HG03342 (cell line): ENCODE results near the gene GNAT2.
A peak's percentile ranks its signal among the peaks of the same experiment; 100 is the strongest.

Experiments used
- ATAC-seq: cut with Tn5 transposase; IDR thresholded peaks from one replicate; pipeline ENCODE4 v1.9.1; 2021; ENCODE audit warnings: mild to moderate bottlenecking, moderate library complexity; ENCODE audit not compliant: unreplicated experiment

GNAT2 gene

DNA sequence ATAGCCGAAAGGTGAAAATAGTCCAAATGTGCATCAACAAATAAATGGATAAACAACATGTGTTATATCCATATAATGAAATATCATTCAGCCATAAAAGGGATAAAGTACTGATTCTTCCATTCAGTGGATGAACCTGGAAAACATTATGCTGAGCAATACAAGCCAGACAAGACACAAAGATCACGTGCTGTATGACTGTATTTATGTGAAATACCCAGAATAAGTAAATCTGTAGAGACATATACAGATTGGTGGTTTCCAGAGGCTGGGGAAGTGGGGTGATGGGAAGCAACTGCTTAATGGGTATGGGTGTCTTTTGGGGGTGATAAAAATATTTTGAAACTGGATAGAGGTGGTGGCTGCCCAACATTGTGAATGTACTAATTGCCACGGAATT, 23.2 kb upstream of the GNAT2 start:
- no peak for ATAC-seq

DNA sequence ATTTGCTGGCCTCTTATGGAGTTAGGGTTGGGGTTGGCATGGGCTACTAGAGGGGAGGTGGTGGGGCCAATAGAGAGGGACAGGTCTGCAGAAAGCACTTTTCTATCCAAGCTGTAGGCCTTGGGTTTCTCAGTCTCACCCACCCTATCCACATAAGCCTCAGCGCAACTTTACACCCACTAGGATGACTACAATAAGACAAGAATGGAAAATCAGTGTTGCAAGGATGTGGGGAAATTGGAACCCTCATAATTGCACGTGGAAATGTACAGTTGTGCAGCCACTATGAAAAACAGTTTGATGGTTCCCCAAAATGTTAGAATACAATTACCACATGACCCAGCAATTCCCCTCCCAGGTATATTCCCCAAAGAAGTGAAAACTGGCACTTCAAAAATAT, 22.4 kb upstream of the GNAT2 start:
- ATAC-seq, result no peak

GRCh38 chr1:109641078-109641740, 21.8 kb upstream of the GNAT2 start:
- no peak for ATAC-seq

DNA sequence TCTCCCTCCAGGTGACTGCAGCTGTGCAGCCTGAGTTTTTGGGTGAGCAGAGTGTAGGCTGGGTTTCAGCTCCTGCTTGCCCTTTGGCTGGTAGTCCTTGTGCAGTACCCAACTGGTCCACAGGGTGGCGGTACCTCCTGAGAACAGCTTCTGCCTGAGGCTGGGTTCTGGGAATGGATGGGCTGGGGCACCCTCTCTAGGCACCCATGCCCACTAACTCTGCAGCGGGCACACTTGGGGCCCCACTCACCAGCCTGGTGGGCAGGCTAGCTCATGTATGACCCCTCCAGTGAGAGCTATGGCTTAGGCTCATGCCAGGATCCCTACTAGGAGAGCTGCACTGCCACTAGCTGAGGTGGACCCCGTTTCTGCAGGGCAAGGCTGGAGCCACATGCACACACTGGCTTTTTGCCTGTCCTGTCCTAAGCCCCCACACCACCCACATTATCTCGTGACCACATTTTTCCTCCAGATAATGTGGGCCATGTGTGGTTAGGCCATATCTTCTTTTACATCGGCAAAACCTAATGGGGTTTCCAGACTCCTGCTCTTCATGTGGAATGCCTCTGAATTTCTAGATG, 21.0 kb upstream of the GNAT2 start:
- peak; percentile 43 for ATAC-seq

DNA sequence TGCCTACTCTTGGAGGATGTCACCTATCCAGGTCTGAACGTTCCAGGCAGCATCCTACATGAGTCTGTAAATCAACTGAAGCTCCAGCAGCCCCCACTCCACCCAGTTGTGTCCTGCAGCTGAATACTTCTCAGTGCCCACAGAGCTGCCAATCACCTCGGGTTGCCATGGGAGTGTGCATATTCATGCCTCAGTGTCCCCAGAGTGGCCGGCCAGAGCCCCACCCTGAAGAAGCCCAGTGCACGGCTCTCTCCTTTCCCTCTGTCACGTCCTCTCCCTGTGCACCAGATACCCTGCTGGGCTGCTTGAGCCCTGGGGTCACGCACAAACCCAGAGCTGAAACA, 20.4 kb upstream of the GNAT2 start:
- no peak for ATAC-seq

DNA sequence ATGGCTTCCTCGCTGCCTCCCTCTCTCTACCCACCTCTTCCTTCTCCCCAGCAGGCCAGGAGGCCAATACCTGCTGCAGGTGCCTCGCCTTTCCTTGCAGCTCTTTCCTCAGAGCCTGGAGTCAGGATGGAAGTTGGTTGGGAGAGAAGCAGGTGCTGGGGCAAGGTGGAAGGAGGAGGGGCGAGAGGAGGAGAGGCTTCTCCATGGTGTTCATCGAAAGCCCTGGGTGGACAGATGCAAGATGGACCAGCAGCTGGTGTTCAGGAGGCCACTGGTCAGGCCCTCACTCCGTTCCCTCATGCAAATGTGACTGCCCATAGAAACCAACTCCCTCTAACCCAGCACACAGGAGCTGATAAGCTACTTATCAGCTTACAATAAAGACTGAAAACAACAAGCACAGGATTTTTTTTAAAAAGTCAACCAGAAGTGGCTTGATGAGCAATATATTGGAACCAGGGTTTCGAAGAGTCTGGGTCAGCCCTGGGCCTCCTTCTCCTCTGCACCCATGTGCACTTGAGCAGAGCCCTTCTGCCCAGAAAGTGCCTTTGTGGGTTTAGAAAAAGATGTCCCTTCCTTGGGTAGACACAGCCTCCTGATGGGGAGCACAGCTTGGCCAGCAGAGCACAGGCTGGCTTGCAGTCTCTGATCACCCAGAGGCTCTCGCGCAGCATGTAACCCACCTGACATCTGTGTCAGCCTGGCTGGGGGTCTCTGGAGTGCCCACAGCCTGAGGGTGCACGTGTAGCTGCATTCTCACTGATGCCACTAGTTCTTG, 19.8 kb upstream of the GNAT2 start:
- no peak for ATAC-seq

DNA sequence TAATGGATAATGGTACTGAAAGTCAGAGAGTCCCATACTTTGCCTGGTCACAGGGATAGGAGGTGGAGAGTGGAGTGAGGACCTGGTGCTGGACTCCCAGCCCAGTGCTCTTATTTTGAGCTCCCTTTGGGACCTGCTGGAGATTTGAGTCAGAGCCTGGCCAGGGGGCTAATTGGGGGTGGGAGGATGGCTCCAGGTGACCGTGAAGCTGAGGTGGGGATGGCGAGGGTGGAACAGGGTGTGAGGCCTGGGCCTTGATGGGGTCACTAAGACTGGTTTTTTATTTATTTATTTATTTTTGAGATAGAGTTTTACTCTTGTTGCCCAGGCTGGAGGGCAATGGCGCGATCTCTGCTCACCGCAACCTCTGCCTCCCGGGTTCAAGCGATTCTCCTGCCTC, 18.0 kb upstream of the GNAT2 start:
- ATAC-seq, result no peak

DNA sequence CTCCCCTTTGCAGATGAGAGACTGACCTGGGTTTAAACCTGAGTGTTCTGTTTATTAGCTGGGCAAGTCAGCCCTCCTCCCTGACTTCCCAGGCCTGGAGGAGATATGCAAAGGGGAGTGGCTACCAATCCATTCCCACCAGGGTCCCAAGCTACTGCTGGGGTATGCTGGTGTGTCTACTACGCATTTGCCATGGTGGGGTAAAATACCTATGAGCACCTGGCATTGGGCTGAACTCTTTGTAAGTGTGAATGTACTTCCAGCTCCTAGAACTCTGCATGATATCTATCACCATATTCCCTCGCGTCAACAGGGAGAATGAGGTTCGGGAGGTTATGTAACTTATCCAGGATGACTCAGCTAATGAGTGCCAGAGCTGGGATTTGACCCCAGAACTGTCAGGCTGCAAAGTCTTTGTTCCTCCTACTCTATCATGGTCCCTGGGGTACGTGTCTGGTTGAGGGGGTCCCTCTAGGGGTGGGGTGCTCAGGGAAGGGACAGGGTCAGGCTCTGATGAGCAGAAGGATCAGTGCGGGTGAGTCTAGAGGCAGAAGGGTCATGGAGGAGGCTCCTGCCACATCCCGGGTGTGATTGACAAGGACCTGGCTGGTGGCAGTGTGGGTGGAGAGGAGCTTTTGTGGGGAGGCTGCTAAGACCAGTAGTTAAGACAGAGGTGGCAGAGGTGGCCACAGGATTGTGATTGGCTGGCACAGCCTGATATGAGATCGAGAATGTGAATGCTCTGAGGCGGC, 17.0 kb upstream of the GNAT2 start:
- ATAC-seq, result no peak

DNA sequence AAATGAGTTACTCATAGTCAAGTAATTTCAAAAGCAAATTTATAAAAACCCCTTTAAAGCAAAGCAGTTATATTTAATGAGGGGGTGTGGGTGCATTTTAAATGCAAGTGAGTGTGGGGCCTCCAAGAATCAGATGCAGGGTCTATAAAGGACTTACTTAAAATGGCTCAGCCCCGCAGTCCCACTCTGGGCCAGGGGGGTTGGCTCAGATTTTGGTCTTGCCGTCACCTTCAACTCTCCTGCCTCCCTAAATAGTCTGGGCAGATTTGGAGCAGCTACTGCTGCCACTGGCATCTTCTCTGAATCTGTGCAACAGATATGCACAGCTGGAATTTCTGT, 16.4 kb upstream of the GNAT2 start:
- ATAC-seq, result no peak

DNA sequence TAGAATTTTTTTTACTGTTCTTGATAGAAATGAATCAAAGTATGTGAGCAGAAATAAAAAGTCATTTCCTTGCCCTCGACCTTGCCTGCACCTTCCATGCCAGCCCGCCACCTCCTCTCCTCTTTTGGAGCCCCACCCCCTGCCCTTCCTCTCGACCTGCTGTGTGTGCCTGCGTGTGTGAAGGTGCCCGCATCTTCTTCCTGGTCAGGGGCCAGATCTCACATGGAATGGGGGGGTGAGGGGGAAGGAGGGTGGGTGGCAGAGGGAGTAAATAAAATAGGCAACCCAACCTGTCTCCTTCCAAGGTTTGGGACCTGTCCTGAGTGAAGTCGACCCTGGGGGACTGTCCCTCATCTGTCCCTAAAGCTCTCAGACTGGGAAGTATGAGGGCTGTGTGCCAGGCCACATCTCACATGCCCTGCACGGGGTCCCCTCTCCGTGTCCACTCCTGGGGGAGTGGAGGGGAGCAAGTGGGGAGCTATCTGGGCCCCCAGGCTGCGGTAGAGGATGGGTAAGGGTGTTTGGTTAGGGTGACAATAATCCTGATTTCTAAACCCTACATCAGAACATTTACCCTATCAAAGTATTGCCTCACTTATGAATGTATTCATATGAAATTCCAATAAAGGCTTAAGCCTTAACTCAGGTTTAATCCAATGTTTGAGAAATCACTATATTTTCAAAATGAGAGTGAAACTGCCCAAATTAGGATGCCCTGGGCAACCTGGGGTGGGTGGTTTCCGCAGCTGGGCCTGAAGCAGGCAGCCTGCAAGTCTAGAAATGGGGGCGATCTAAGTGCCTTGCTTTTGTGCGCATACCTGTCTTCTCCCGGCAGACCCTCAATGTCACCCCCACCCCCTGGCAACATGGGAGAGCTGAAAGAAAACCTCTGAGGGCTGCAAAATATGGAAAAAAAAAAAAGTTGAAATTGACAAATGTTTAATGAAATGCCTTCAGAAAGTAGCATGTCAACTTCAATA, 15.6 kb upstream of the GNAT2 start:
- no peak for ATAC-seq

- ATAC-seq, result no peak
These were observed 14.9 kb upstream of the GNAT2 start for GRCh38 chr1:109634292-109634691.

DNA sequence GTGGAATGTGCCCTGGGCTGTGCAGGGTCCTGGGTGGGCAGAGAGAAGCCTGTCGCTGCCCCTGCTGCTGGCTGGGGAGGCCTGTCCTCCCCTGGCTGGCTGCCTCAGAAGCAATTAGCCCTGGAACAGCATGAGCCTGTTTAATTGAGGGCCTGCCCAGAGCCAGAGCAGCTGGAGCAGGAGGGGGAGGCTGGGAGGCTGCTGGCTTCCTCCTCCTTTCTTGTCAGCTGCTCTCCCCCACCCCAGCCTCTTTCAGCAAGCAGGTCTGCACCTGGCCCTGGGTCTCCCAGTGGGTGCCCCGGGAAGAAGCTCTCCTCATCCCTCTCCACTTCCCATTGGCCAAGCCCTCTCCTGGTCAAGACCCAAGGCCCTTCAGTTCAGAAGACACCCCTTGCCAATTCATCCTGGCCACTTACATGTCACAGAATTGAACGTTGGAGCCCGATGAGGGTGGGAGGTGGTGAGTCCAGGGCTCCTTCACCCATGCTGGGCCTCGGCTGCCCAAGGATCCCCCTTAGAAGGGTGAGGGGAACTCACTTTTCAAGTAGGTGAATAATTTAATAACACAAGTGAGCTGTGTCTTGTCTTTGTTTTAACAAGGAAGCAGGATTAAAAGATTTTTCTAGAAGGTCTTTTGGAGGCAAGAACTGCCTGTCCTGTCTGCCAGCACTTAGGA, 13.4 kb upstream of the GNAT2 start:
- ATAC-seq, result no peak

DNA sequence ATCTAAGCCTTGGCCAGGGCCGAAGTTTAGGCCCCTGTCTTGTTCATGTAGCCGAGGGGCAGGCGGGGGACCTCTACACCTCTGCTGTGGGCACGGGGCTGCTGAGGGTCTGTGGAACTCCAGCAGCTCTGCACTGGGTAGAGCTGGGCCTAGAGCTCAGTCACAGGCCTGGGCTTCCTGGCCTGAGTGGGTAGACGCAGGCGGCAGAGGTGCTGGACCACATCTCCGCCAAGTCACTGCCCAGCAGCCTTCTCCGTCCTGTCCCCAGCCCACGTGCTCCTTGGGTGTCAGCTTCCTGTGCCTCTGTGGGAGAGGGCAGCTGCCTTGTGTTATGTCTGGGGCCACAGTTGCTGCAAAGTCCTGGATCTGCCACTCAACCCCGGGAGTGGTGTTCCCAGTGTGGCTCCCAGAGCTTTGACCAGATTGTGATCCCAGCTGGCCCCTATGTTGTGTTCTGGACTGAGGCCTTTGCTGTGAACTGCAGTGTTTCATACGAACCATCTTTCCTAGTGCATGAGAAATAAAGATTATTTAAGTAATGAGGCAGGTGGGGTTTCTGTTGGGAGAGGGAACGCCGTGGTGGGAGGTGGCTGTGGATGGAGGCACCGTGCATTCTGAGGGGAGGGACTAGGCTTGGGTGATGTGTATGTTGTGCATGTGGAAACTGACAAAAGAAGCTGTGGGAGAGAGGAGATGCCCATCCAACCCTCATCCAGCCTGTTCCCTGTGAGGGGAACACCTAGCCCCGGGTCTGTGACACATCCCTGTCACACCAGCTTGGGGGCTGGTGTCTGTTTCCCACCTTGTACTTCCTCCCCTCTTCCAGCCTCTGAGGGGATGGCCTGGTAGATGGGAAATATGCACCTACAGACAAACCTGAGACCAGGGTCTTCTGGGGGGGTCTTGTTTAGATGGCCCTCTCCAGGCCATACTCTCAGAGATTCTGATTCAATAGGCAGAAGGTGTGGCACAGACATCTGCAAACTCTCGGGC, 12.4 kb upstream of the GNAT2 start:
- ATAC-seq, result no peak

DNA sequence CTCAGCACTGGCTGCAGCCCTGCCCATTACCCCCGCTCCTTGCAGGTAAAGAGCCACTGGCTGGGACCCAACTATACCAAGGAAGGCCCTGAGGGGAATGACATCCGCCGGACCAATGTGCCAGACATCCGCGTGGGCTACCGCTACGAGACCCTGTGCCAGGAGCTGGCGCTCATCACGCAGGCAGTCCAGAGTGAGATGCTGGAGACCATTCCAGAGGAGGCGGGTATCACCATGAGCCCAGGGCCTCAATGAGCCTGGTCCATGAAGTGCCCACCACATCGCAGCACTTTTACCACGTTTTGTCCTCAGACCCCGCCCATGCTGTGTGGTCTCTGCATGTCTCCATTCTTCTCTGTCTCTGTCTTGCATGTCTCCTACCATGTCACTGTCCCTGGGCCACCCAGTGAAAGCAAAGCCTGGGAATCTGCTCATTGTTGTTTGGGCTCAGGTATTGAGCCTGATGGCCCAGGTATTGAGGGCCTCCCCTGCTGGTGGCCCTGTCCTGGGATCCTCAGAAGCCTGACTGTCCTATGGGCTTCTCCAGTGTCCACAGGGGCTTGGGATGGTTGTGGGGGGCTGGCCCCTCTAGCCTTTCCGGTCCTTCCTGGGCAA, 11.6 kb upstream of the GNAT2 start:
- no peak for ATAC-seq

GRCh38 chr1:109630081-109630897, 10.9 kb upstream of the GNAT2 start:
- ATAC-seq, result no peak

GRCh38 chr1:109629372-109630030, 10.1 kb upstream of the GNAT2 start:
- no peak for ATAC-seq
